Lung (tissue), 12 donors: ENCODE results near the gene DHX30. TPM values are rescaled to one million over a fixed set of nuclear protein-coding genes. Genes with fewer than 3 reads are reported as not detected.

ENCODE experiments used
- ATAC-seq: fragments of 200-7000 bp; cut with Tn5 transposase; one replicate; pipeline ENCODE4 v1.9.1; 2020; ENCODE audit warnings: moderate number of reproducible peaks; ENCODE audit not compliant: insufficient read depth, low FRiP score
- DNase-seq, 3 donors: peaks; one replicate each; pipeline ENCODE4 v3.0.0-alpha.2; 2013 to 2017
- H3K27ac ChIP-seq, 2 donors: one replicate each; pipeline ENCODE4 v1.5.1; 2013; ENCODE audit warnings: mild to moderate bottlenecking in 2 of 2, moderate library complexity in 2 of 2, control low read depth in 1 of 2, inconsistent platforms in 1 of 2, low read depth in 1 of 2, low read length in 1 of 2
- H3K27me3 ChIP-seq, 3 donors: one replicate each; pipeline ENCODE4 v1.5.1; 2013; ENCODE audit warnings: low read length in 2 of 3; ENCODE audit not compliant: control insufficient read depth in 3 of 3, insufficient read depth in 3 of 3
- H3K36me3 ChIP-seq, 4 donors: one replicate each; pipeline ENCODE4 v1.5.1; 2013; ENCODE audit warnings: low read length in 4 of 4, mild to moderate bottlenecking in 1 of 4, moderate library complexity in 1 of 4; ENCODE audit not compliant: control insufficient read depth in 4 of 4, insufficient read depth in 4 of 4
- H3K4me1 ChIP-seq, 5 donors: one replicate each; pipeline ENCODE4 v1.5.1; 2013; ENCODE audit warnings: low read length in 5 of 5, mild to moderate bottlenecking in 2 of 5, moderate library complexity in 1 of 5; ENCODE audit not compliant: control insufficient read depth in 5 of 5, insufficient read depth in 5 of 5
- H3K4me3 ChIP-seq: one replicate; pipeline ENCODE4 v1.5.1; 2013; ENCODE audit warnings: mild to moderate bottlenecking, control low read depth, moderate library complexity
- H3K9ac ChIP-seq, 2 donors: one replicate each; pipeline ENCODE4 v1.5.1; 2013; ENCODE audit warnings: low read length in 2 of 2, control low read depth in 1 of 2; ENCODE audit not compliant: insufficient read depth in 1 of 2
- H3K9me3 ChIP-seq, 4 donors: one replicate each; pipeline ENCODE4 v1.5.1; 2013; ENCODE audit warnings: low read length in 3 of 4, mild to moderate bottlenecking in 1 of 4, moderate library complexity in 1 of 4; ENCODE audit not compliant: control insufficient read depth in 4 of 4, insufficient read depth in 3 of 4
- CTCF ChIP-seq: IDR thresholded peaks from 2 replicates; pipeline ENCODE4 v1.5.1; 2012; ENCODE audit warnings: mild to moderate bottlenecking; ENCODE audit errors: control extremely low read depth, extremely low read depth
- WGBS, 2 donors: extraction: QIAGEN DNeasy Blood & Tissue Kit; methylation state at CpG; one replicate each; pipeline ENCODE4 v1.1.7; 2013; 5-methylcytosine and 5-hydroxymethylcytosine counted together
- polyA plus RNA-seq, 2 donors: library from polyadenylated mRNA; stranded (reverse); fragments of 200-250 nt; gene quantifications; one replicate each; pipeline ENCODE4 v1.2.1, GENCODE V29; 2013
- total RNA-seq, 2 donors: library from RNA; depleted of rRNA in 1 of 2; stranded (reverse); fragments of >200 nt in 1 of 2; gene quantifications; one replicate each; pipeline ENCODE4 v1.2.1, GENCODE V29; 2014 to 2021
- donor health status: control.
- donor health status: control.
- donor health status: Bipolar disorder and iron deficiency.
- donor health status: healthy.
- donor health status: DM: yes; HTN: yes; CAD: no.

Gene DHX30
- total and polyA plus RNA-seq, 4 donors = 42.2 to 65.9 (median 53.8) TPM

GRCh38 chr3:47851888-47852603 lies 49.1 kb downstream of the DHX30 start:
- TF ChIP-seq CTCF = no peak
- Histone ChIP-seq H3K27me3 (no peaks in the 10 kb centered on the region), H3K36me3 (peaks cover 0 to 93% (median 46%) of the 10 kb centered on the region in 4 donors), H3K4me3 (no peak overlapping the region), H3K4me1 (no peaks in the 10 kb centered on the region), H3K27ac (no peak overlapping the region), H3K9me3 (no peaks in the 10 kb centered on the region), H3K9ac (no peak overlapping the region)
- WGBS, 2 donors = 91 to 93% methylated on average over 12 of the region's 12 CpGs
- no peak for DNase-seq
- no peak for ATAC-seq

- no peaks in the 10 kb centered on the region for H3K27me3 ChIP-seq
- no peaks in the 10 kb centered on the region for H3K4me1 ChIP-seq
- no peaks in the 10 kb centered on the region for H3K9me3 ChIP-seq
- WGBS, 2 donors = 93 to 94% methylated on average over 36 of the region's 36 CpGs
- H3K36me3 ChIP-seq = peaks cover 0 to 86% (median 42%) of the 10 kb centered on the region in 4 donors
- ATAC-seq = no peak
- no peak overlapping the region for H3K9ac ChIP-seq
- no peak for TF ChIP-seq CTCF
- H3K27ac ChIP-seq = no peak overlapping the region
- no peak for DNase-seq
- H3K4me3 ChIP-seq = no peak overlapping the region
Observed at GRCh38 chr3:47852604-47853602, 50.0 kb downstream of the DHX30 start.

GRCh38 chr3:47854267-47854666 lies 51.3 kb downstream of the DHX30 start:
- Histone ChIP-seq H3K4me1 (no peaks in the 10 kb centered on the region), H3K36me3 (peaks cover 3 to 79% (median 38%) of the 10 kb centered on the region in 4 donors), H3K9me3 (no peaks in the 10 kb centered on the region), H3K27ac (no peak overlapping the region), H3K4me3 (no peak overlapping the region), H3K27me3 (no peaks in the 10 kb centered on the region), H3K9ac (no peak overlapping the region)
- no peak for ATAC-seq
- 94 to 97% methylated on average over 11 of the region's 11 CpGs for WGBS, 2 donors
- no peak for TF ChIP-seq CTCF
- no peak for DNase-seq
